Medulla oblongata (tissue), 1 donor: Measurements from ENCODE around the gene NCAM1.

ENCODE experiments used
- DNase-seq: peaks from one replicate; pipeline ENCODE4 v3.0.0-alpha.2; 2015; ENCODE audit errors: extremely low spot score

NCAM1 gene

GRCh38 chr11:113305440-113306336, 344.5 kb downstream of the NCAM1 start:
- DNase-seq, result peak; percentile 89

- DNase-seq, result no peak
Measured at GRCh38 chr11:113308601-113309000, 347.4 kb downstream of the NCAM1 start.

GRCh38 chr11:113311536-113311935, 350.3 kb downstream of the NCAM1 start:
- DNase-seq, result no peak

GRCh38 chr11:113313601-113314000, 352.4 kb downstream of the NCAM1 start:
- DNase-seq, result no peak

- no peak for DNase-seq
Measured at GRCh38 chr11:113314065-113314388, 352.8 kb downstream of the NCAM1 start.

- peak; percentile 95 for DNase-seq
Measured at GRCh38 chr11:113314389-113315301, 353.4 kb downstream of the NCAM1 start, which contains the start of gene TTC12. Gene TTC12, plus strand, starts transcription at chr11:113314583. Its CDS starts 1,675 bp downstream, at chr11:113316258.

GRCh38 chr11:113315811-113316210, 354.6 kb downstream of the NCAM1 start:
- peak; percentile 5 for DNase-seq

GRCh38 chr11:113316256-113316655, 355.0 kb downstream of the NCAM1 start:
- no peak for DNase-seq

- no peak for DNase-seq
Measured at GRCh38 chr11:113317339-113317738, 356.1 kb downstream of the NCAM1 start.

- no peak for DNase-seq
Measured at GRCh38 chr11:113319085-113319484, 357.9 kb downstream of the NCAM1 start.

- DNase-seq, result no peak
Measured at GRCh38 chr11:113322158-113322557, 360.9 kb downstream of the NCAM1 start.

GRCh38 chr11:113324250-113324649, 363.0 kb downstream of the NCAM1 start:
- DNase-seq, result no peak
